Measurements from ENCODE around the gene POMP. TPM values are rescaled to one million over a fixed set of nuclear protein-coding genes. Genes with fewer than 3 reads are reported as not detected.
A peak's percentile ranks its signal among the peaks of the same experiment; 100 is the strongest.

Gene POMP
- total RNA-seq, 4 donors from 2014 or later, result 42.7 to 83.3 (median 55.4) TPM

DNA sequence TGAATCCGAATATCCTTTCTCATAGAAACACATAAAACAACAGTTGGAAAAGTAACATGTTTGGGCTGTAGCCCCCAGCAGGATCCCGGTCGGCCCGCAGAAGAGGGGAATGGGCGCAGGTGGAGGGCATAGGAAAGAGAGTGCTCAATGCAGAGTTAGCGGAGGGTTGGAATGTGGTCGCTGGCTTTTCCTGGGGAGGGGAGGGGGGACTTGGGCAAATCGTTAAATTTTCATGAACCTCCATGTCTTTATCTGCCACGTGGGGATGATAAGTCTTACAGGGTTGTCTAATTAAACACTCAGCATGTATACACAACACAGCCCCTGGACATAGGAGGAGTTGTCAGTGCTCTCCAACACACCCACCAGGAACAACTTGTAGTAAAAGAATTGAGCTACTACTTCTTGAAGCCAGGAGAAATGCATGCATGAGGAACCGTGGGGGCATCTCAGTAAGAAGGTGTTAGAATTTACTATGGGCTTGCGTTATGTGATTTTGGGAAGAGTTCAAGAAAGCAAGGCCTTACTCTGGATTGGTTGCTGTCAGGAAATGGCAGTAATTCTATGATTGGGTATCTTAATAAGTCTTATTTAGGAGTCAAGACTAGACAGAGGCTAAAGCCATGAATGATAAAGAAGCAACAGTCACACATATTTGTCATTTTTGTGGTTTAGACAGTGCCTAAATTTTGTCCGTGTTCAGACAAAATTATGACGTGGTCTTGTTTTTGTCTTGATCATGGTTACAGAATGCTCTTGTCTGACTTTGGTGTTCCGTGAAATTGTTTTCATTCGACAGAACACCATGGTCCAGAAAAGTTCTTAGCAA, 60.5 kb downstream of the POMP start:
- H3K9me3 ChIP-seq, result no peaks in the 10 kb centered on the region
- TF ChIP-seq EP300 (IDR thresholded peaks at IDR 0.05) (no peak), POLR2AphosphoS5 (IDR thresholded peaks at IDR 0.05) (no peak), POLR2A (IDR thresholded peaks at IDR 0.05; ENCODE audit: low read depth) (no peak)
- TF ChIP-seq, protein P1, sequence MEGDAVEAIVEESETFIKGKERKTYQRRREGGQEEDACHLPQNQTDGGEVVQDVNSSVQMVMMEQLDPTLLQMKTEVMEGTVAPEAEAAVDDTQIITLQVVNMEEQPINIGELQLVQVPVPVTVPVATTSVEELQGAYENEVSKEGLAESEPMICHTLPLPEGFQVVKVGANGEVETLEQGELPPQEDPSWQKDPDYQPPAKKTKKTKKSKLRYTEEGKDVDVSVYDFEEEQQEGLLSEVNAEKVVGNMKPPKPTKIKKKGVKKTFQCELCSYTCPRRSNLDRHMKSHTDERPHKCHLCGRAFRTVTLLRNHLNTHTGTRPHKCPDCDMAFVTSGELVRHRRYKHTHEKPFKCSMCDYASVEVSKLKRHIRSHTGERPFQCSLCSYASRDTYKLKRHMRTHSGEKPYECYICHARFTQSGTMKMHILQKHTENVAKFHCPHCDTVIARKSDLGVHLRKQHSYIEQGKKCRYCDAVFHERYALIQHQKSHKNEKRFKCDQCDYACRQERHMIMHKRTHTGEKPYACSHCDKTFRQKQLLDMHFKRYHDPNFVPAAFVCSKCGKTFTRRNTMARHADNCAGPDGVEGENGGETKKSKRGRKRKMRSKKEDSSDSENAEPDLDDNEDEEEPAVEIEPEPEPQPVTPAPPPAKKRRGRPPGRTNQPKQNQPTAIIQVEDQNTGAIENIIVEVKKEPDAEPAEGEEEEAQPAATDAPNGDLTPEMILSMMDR (IDR thresholded peaks at IDR 0.05), result no peak
- H3K36me3 ChIP-seq, result no peaks in the 10 kb centered on the region
- peaks cover 18 to 34% (median 26%) of the 10 kb centered on the region in 4 donors for H3K4me1 ChIP-seq
- peak overlapping the region; percentile 64 to 77 (median 69) for H3K4me3 ChIP-seq
- intact Hi-C loops (cut with DNase I), result loop anchor here (2.0 kb wide), 1 partner anchor 61 kb away; the partner anchor contains the start of gene POMP
- no peak for DNase-seq (ENCODE audit: extremely low spot score)
- peak overlapping the region; percentile 87 to 96 (median 93) for H3K27ac ChIP-seq (replicated peaks in 1 of 4)
- H3K27me3 ChIP-seq, result no peaks in the 10 kb centered on the region
- WGBS, result 39% methylated on average over 15 of the region's 15 CpGs

GRCh38 chr13:28723806-28724205, 64.9 kb downstream of the POMP start:
- WGBS, result 95% methylated on average over 17 of the region's 22 CpGs

DNA sequence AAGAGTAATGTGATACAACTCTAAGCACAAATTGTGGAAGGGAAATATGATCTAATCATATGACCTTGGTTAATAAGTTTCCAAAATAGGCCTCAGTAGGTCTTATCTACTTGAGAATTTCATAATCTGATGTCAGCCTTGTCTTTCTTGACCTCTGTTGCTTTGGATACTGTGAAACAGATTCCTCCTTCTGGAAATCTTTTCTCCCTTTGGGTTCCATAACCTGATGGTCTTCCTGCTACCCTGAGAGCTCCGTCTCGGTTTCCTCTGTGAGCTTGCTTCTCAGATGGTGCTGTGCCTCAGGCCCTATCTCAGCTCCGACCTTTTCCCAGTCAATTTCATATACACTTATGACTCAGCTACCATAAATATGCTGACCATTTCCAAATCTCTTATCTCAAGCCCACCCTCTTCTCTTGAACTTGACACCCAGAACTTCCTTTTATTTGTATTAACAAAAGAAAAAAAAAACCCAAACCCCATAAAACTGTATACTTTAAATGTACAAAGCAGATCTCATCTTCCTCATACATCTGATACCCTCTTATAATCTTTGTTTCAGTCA, 66.2 kb downstream of the POMP start:
- WGBS, result 97% methylated on average over 3 of the region's 3 CpGs
- intact Hi-C loops (cut with DNase I), result no loop called here
- TF ChIP-seq POLR2AphosphoS5 (IDR thresholded peaks at IDR 0.05), result no peak
- TF ChIP-seq, protein P1 (IDR thresholded peaks at IDR 0.05), result no peak
- no peak for TF ChIP-seq EP300 (IDR thresholded peaks at IDR 0.05)
- TF ChIP-seq POLR2A (IDR thresholded peaks at IDR 0.05; ENCODE audit: low read depth), result no peak

More at GRCh38 chr13:28723806-28724205, 64.9 kb downstream of the POMP start:
- TF ChIP-seq POLR2A (IDR thresholded peaks at IDR 0.05; ENCODE audit: low read depth) (no peak), EP300 (IDR thresholded peaks at IDR 0.05) (no peak)
- TF ChIP-seq, protein P1 (IDR thresholded peaks at IDR 0.05), result no peak
- Histone ChIP-seq H3K4me3 (no peak overlapping the region), H3K4me1 (peaks cover 5 to 8% (median 6%) of the 10 kb centered on the region in 4 donors), H3K36me3 (no peaks in the 10 kb centered on the region), H3K9me3 (no peaks in the 10 kb centered on the region), H3K27ac (replicated peaks in 1 of 4) (no peak overlapping the region), H3K27me3 (no peaks in the 10 kb centered on the region)
- DNase-seq (ENCODE audit: extremely low spot score), result no peak
- intact Hi-C loops (cut with DNase I), result no loop called here

More for the DNA sequence above, 66.2 kb downstream of the POMP start:
- no peaks in the 10 kb centered on the region for H3K9me3 ChIP-seq
- H3K27me3 ChIP-seq, result no peaks in the 10 kb centered on the region
- no peaks in the 10 kb centered on the region for H3K4me1 ChIP-seq
- no peak overlapping the region for H3K27ac ChIP-seq (replicated peaks in 1 of 4)
- no peak overlapping the region for H3K4me3 ChIP-seq
- H3K36me3 ChIP-seq, result no peaks in the 10 kb centered on the region
- peak; percentile 19 for DNase-seq (ENCODE audit: extremely low spot score)

Small RNA genes within 50 kb of the gene (small RNA-seq; reads per million reads assigned to genes)
- gene RF00019, result 0 reads per million in 3 donors
- 0 reads per million in 3 donors for gene RNU6-53P

Other genes with a start within 250 kb of the POMP start
- gene FLT1, start 164.0 kb upstream of the POMP start, total RNA-seq, result 10 to 100 TPM; 12.5 to 46.2 (median 31.3) TPM
- 10 to 100 TPM in 3 of 4 donors, 1 to 10 TPM in 1; 9.4 to 14.0 (median 10.6) TPM for gene SLC46A3, start 59.8 kb downstream of the POMP start, total RNA-seq
- 10 to 100 TPM in 3 of 4 donors, 1 to 10 TPM in 1; 7.1 to 46.2 (median 12.8) TPM for gene MTUS2, start 161.2 kb downstream of the POMP start, total RNA-seq